DND-41 (cell line): ENCODE measurements around the gene LIME1.

Source experiments
- CTCF ChIP-seq: IDR thresholded peaks from 2 replicates; pipeline ENCODE4 v1.5.1; 2012; ENCODE audit warnings: borderline replicate concordance, low read length, moderate library complexity, mild to moderate bottlenecking; ENCODE audit not compliant: poor library complexity, severe bottlenecking; ENCODE audit errors: extremely low read depth
- EZH2 ChIP-seq: IDR thresholded peaks from 3 replicates; pipeline ENCODE4 v1.6.1; 2012; ENCODE audit warnings: borderline replicate concordance, low read depth, mild to moderate bottlenecking, moderate library complexity, low read length, inconsistent platforms; ENCODE audit not compliant: severe bottlenecking

GRCh38 chr20:63744158-63744557 lies 7.7 kb downstream of the LIME1 start:
- no peak for TF ChIP-seq CTCF
- TF ChIP-seq EZH2 = no peak
